Mononuclear cell (primary cell): ENCODE measurements around the gene PGAM1. TPM values are rescaled to one million over a fixed set of nuclear protein-coding genes. Genes with fewer than 3 reads are reported as not detected.
"Not testable (repeated sequence)": the region's sequence is repeated elsewhere in the genome, so short reads cannot be mapped to it uniquely, and the experiment has no call there.

Experiments
- H3K27me3 ChIP-seq: 2 replicates; pipeline ENCODE4 v1.6.0; 2011; ENCODE audit warnings: low read length, control low read depth; ENCODE audit not compliant: insufficient read depth
- H3K4me1 ChIP-seq: 2 replicates; pipeline ENCODE4 v1.5.1; 2011; ENCODE audit warnings: mild to moderate bottlenecking, low read length, control low read depth; ENCODE audit not compliant: insufficient read depth
- H3K4me3 ChIP-seq: 2 replicates; pipeline ENCODE4 v1.5.1; 2011; ENCODE audit warnings: mild to moderate bottlenecking, low read length, moderate library complexity
- H3K9me3 ChIP-seq: 2 replicates; pipeline ENCODE4 v1.5.1; 2011; ENCODE audit warnings: low read depth, mild to moderate bottlenecking, control low read depth, low read length
- total RNA-seq: library from RNA; depleted of rRNA; stranded (reverse); fragments of >200 nt; gene quantifications from one replicate; pipeline ENCODE4 v1.2.3, GENCODE V29; 2012

Gene PGAM1
- total RNA-seq, 1 donor: 155 TPM

GRCh38 chr10:97462309-97462708 lies 36.3 kb downstream of the PGAM1 start:
- Histone ChIP-seq H3K4me1 (no peaks in the 10 kb centered on the region), H3K4me3 (no peak overlapping the region), H3K27me3 (no peaks in the 10 kb centered on the region), H3K9me3 (no peaks in the 10 kb centered on the region)

- no peaks in the 10 kb centered on the region for H3K9me3 ChIP-seq
- no peak overlapping the region for H3K4me3 ChIP-seq
- no peaks in the 10 kb centered on the region for H3K27me3 ChIP-seq
- no peaks in the 10 kb centered on the region for H3K4me1 ChIP-seq
Measured at GRCh38 chr10:97463363-97464132, 37.6 kb downstream of the PGAM1 start.

GRCh38 chr10:97464226-97464625 lies 38.2 kb downstream of the PGAM1 start:
- H3K4me1 ChIP-seq: no peaks in the 10 kb centered on the region
- H3K9me3 ChIP-seq: no peaks in the 10 kb centered on the region
- no peak overlapping the region for H3K4me3 ChIP-seq
- no peaks in the 10 kb centered on the region for H3K27me3 ChIP-seq

GRCh38 chr10:97465982-97466381 lies 40.0 kb downstream of the PGAM1 start:
- H3K27me3 ChIP-seq: no peaks in the 10 kb centered on the region

GRCh38 chr10:97466755-97467154 lies 40.8 kb downstream of the PGAM1 start:
- no peaks in the 10 kb centered on the region for H3K27me3 ChIP-seq
- no peaks in the 10 kb centered on the region for H3K9me3 ChIP-seq
- H3K4me3 ChIP-seq: no peak overlapping the region
- H3K4me1 ChIP-seq: no peaks in the 10 kb centered on the region

More at GRCh38 chr10:97465982-97466381, 40.0 kb downstream of the PGAM1 start:
- no peaks in the 10 kb centered on the region for H3K9me3 ChIP-seq
- H3K4me1 ChIP-seq: no peaks in the 10 kb centered on the region
- H3K4me3 ChIP-seq: no peak overlapping the region

GRCh38 chr10:97468162-97468561 lies 42.2 kb downstream of the PGAM1 start:
- H3K9me3 ChIP-seq: no peaks in the 10 kb centered on the region
- H3K27me3 ChIP-seq: no peaks in the 10 kb centered on the region
- H3K4me1 ChIP-seq: no peaks in the 10 kb centered on the region
- no peak overlapping the region for H3K4me3 ChIP-seq

- not testable (repeated sequence) for H3K4me3 ChIP-seq, H3K9me3 ChIP-seq, H3K27me3 ChIP-seq, H3K4me1 ChIP-seq
Measured at GRCh38 chr10:97468781-97469180, 42.8 kb downstream of the PGAM1 start.

- no peaks in the 10 kb centered on the region for H3K9me3 ChIP-seq
- no peak overlapping the region for H3K4me3 ChIP-seq
- H3K27me3 ChIP-seq: no peaks in the 10 kb centered on the region
- H3K4me1 ChIP-seq: no peaks in the 10 kb centered on the region
Measured at GRCh38 chr10:97474918-97475317, 48.9 kb downstream of the PGAM1 start.

GRCh38 chr10:97475936-97476594 lies 50.1 kb downstream of the PGAM1 start:
- Histone ChIP-seq H3K4me3 (no peak overlapping the region), H3K27me3 (no peaks in the 10 kb centered on the region), H3K9me3 (no peaks in the 10 kb centered on the region), H3K4me1 (no peaks in the 10 kb centered on the region)

GRCh38 chr10:97479410-97479809 lies 53.4 kb downstream of the PGAM1 start:
- not testable (repeated sequence) for H3K27me3 ChIP-seq, H3K4me1 ChIP-seq, H3K9me3 ChIP-seq, H3K4me3 ChIP-seq

- Histone ChIP-seq H3K9me3 (no peaks in the 10 kb centered on the region), H3K27me3 (no peaks in the 10 kb centered on the region), H3K4me1 (no peaks in the 10 kb centered on the region)
Measured at GRCh38 chr10:97479939-97480338, 53.9 kb downstream of the PGAM1 start.

GRCh38 chr10:97481071-97481470 lies 55.1 kb downstream of the PGAM1 start:
- Histone ChIP-seq H3K4me1 (no peaks in the 10 kb centered on the region), H3K27me3 (no peaks in the 10 kb centered on the region), H3K4me3 (no peak overlapping the region), H3K9me3 (no peaks in the 10 kb centered on the region)

More at GRCh38 chr10:97479939-97480338, 53.9 kb downstream of the PGAM1 start:
- H3K4me3 ChIP-seq: no peak overlapping the region

- H3K4me1 ChIP-seq: no peaks in the 10 kb centered on the region
- H3K9me3 ChIP-seq: no peaks in the 10 kb centered on the region
- H3K27me3 ChIP-seq: no peaks in the 10 kb centered on the region
- H3K4me3 ChIP-seq: no peak overlapping the region
Measured at GRCh38 chr10:97482381-97482780, 56.4 kb downstream of the PGAM1 start.
